Hepatocyte (in vitro differentiated cells): Measurements from ENCODE around the gene JMJD8. TPM values are rescaled to one million over a fixed set of nuclear protein-coding genes. Genes with fewer than 3 reads are reported as not detected.
A peak's percentile ranks its signal among the peaks of the same experiment; 100 is the strongest.

ENCODE experiments used
- DNase-seq: peaks from one replicate; pipeline ENCODE4 v3.0.0-alpha.2; 2016; ENCODE audit warnings: low spot score
- H2AFZ ChIP-seq: fragments of 200-600 bp; sonication (generic); 2 replicates; pipeline ENCODE4 v1.6.0; 2016; ENCODE audit warnings: antibody characterized with exemption, mild to moderate bottlenecking
- H3K27ac ChIP-seq: fragments of 200-600 bp; sonication (generic); 2 replicates; pipeline ENCODE4 v1.5.1; 2016; ENCODE audit warnings: mild to moderate bottlenecking
- H3K27me3 ChIP-seq: fragments of 200-600 bp; sonication (generic); 2 replicates; pipeline ENCODE4 v1.6.1; 2016
- H3K36me3 ChIP-seq: fragments of 200-600 bp; sonication (generic); replicated peaks from 2 replicates; pipeline ENCODE4 v1.5.1; 2016; ENCODE audit warnings: low read depth; ENCODE audit not compliant: insufficient read depth
- H3K4me1 ChIP-seq: fragments of 200-600 bp; sonication (generic); 2 replicates; pipeline ENCODE4 v1.5.1; 2016; ENCODE audit warnings: mild to moderate bottlenecking, moderate library complexity; ENCODE audit not compliant: insufficient read depth
- H3K4me2 ChIP-seq: fragments of 200-600 bp; sonication (generic); 2 replicates; pipeline ENCODE4 v1.6.0; 2016
- H3K4me3 ChIP-seq: fragments of 200-600 bp; sonication (generic); 2 replicates; pipeline ENCODE4 v1.5.1; 2016; ENCODE audit warnings: mild to moderate bottlenecking
- H3K79me2 ChIP-seq: fragments of 200-600 bp; sonication (generic); 2 replicates; pipeline ENCODE4 v1.6.0; 2017; ENCODE audit warnings: mild to moderate bottlenecking
- H3K9me2 ChIP-seq: fragments of 200-600 bp; sonication (generic); replicated peaks from 2 replicates; pipeline ENCODE4 v1.6.0; 2017; ENCODE audit warnings: mild to moderate bottlenecking; ENCODE audit not compliant: insufficient read depth
- H3K9me3 ChIP-seq: fragments of 200-600 bp; sonication (generic); 2 replicates; pipeline ENCODE4 v1.5.1; 2016; ENCODE audit warnings: low read depth, mild to moderate bottlenecking
- H4K20me1 ChIP-seq: fragments of 200-600 bp; sonication (generic); 2 replicates; pipeline ENCODE4 v1.6.0; 2016; ENCODE audit warnings: mild to moderate bottlenecking; ENCODE audit not compliant: insufficient read depth, poor library complexity, severe bottlenecking
- CTCF ChIP-seq: fragments of 200-600 bp; sonication (generic); IDR thresholded peaks from 2 replicates; pipeline ENCODE4 v1.5.1; 2016; ENCODE audit warnings: antibody characterized with exemption, mild to moderate bottlenecking; ENCODE audit not compliant: poor library complexity
- EZH2 ChIP-seq: fragments of 200-600 bp; sonication (generic); IDR thresholded peaks from 2 replicates; pipeline ENCODE4 v1.6.1; 2016; ENCODE audit warnings: antibody characterized with exemption, mild to moderate bottlenecking, borderline replicate concordance
- EZH2phosphoT487 ChIP-seq: fragments of 200-600 bp; sonication (generic); IDR thresholded peaks from one replicate; pipeline ENCODE4 v1.6.1; 2018; ENCODE audit warnings: antibody characterized with exemption, mild to moderate bottlenecking, low read depth, moderate library complexity; ENCODE audit not compliant: unreplicated experiment, severe bottlenecking
- WGBS: methylation state at CpG from one replicate; pipeline ENCODE4 v1.1.6; 2016; ENCODE audit warnings: low lambda C conversion rate; ENCODE audit errors: missing lambda C conversion rate; 5-methylcytosine and 5-hydroxymethylcytosine counted together
- polyA plus RNA-seq: library from polyadenylated mRNA; unstranded; fragments of >200 nt; fragmentation: Nextera tagmentation; extraction: Ambion mirVana; gene quantifications from 2 replicates; pipeline ENCODE4 v1.2.1, GENCODE V29; 2016
- total RNA-seq: library from RNA; depleted of rRNA; stranded (reverse); fragments of >200 nt; gene quantifications from 2 replicates; pipeline ENCODE4 v1.2.3, GENCODE V29; 2014

The JMJD8 gene
- total and polyA plus RNA-seq, 2 experiments from 2014 or later = 44.3 to 84.3 TPM

- peaks cover 90% of the 10 kb centered on the region for H3K27me3 ChIP-seq
- no peaks in the 10 kb centered on the region for H3K36me3 ChIP-seq
- no peak overlapping the region for H2AFZ ChIP-seq
- H3K4me2 ChIP-seq = no peak overlapping the region
- no peak for DNase-seq
- WGBS = 85% methylated on average over 12 of the region's 12 CpGs
- H3K27ac ChIP-seq = no peak overlapping the region
- H3K4me3 ChIP-seq = no peak overlapping the region
- no peaks in the 10 kb centered on the region for H3K9me2 ChIP-seq
- TF ChIP-seq EZH2 (no peak), EZH2phosphoT487 (no peak), CTCF (no peak)
- no peaks in the 10 kb centered on the region for H4K20me1 ChIP-seq
- H3K9me3 ChIP-seq = no peaks in the 10 kb centered on the region
- no peaks in the 10 kb centered on the region for H3K4me1 ChIP-seq
- no peaks in the 10 kb centered on the region for H3K79me2 ChIP-seq
Observed at GRCh38 chr16:703406-703805, 19.3 kb upstream of the JMJD8 start.

GRCh38 chr16:702341-702740, 18.2 kb upstream of the JMJD8 start:
- H3K27me3 ChIP-seq = peaks cover 84% of the 10 kb centered on the region

GRCh38 chr16:700684-701584, 16.8 kb upstream of the JMJD8 start:
- Histone ChIP-seq H3K9me2 (no peaks in the 10 kb centered on the region), H4K20me1 (no peaks in the 10 kb centered on the region), H3K4me1 (no peaks in the 10 kb centered on the region), H2AFZ (no peak overlapping the region), H3K27ac (no peak overlapping the region), H3K27me3 (peaks cover 79% of the 10 kb centered on the region), H3K4me3 (no peak overlapping the region), H3K9me3 (no peaks in the 10 kb centered on the region), H3K4me2 (peak overlapping the region; percentile 67), H3K36me3 (no peaks in the 10 kb centered on the region), H3K79me2 (no peaks in the 10 kb centered on the region)
- TF ChIP-seq CTCF (no peak), EZH2phosphoT487 (no peak), EZH2 (peak; percentile 74)
- 18% methylated on average over 50 of the region's 76 CpGs for WGBS
- peak; percentile 75 for DNase-seq

More at GRCh38 chr16:702341-702740, 18.2 kb upstream of the JMJD8 start:
- WGBS = 87% methylated on average over 19 of the region's 19 CpGs
- Histone ChIP-seq H3K27ac (no peak overlapping the region), H3K4me1 (no peaks in the 10 kb centered on the region), H4K20me1 (no peaks in the 10 kb centered on the region), H3K4me2 (no peak overlapping the region), H2AFZ (no peak overlapping the region), H3K9me2 (no peaks in the 10 kb centered on the region), H3K36me3 (no peaks in the 10 kb centered on the region), H3K9me3 (no peaks in the 10 kb centered on the region), H3K79me2 (no peaks in the 10 kb centered on the region), H3K4me3 (no peak overlapping the region)
- TF ChIP-seq CTCF = no peak
- DNase-seq = no peak
